HPDE6-E6E7 (cell line): ENCODE results near the gene ZNF322.
A peak's percentile ranks its signal among the peaks of the same experiment; 100 is the strongest.

Experiments used
- DNase-seq: peaks from one replicate; pipeline ENCODE4 v3.0.0; 2011; ENCODE audit warnings: missing footprints; ENCODE audit errors: extremely low spot score

Gene ZNF322

DNA sequence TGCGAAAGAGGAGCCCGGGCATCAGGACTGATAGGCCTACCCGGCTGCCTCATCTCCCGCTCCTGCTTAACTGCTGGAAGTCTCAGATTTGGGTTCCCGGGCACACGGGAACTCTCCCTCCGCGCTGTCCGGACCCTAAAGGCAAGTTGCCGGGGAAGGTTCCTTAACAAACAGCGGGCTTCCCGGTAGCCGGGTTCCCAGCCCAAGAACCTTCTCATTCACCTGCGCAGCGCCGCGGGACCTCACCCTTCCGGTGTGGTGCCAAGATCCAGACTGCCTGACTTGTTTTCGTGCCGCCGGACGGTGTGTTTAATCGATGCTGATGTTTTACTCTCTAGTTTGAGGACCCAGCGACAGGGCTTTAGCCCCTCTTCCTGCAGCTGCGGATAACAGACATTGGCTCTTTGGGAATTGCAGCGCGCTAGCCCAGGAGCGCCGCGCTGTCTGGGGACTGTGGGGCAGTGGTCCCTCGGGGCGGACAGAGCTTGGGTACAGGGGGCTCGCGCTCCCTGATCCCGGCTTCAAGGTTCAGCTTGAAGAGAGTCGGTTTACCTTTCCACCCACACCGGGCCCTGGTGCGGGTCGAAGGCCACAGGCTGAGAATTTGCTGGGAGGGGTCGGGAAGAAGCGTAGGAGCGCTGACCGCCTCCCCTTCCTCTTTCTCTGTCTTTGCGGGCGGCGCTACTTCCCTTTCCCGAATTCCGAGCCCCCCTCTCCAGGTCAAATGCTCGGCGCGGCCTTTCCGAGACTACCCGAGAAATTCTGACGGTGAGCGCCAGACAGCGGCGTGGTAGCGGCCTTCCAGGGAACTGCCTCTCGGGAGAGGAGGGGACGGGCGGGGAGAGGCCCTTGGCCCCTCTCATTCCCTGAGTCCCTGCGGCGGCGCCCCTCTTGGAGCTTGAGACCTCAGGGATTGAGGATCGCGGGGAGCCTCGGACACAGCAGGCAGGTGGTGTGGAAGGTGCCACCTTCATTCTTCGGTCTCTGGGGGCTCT lies 45.6 kb downstream of the ZNF322 start:
- DNase-seq = no peak

- DNase-seq = no peak
These were observed 46.3 kb downstream of the ZNF322 start for GRCh38 chr6:26613201-26613600.

GRCh38 chr6:26611599-26611998 lies 47.9 kb downstream of the ZNF322 start:
- no peak for DNase-seq

GRCh38 chr6:26609463-26609862 lies 50.1 kb downstream of the ZNF322 start:
- DNase-seq = no peak

DNA sequence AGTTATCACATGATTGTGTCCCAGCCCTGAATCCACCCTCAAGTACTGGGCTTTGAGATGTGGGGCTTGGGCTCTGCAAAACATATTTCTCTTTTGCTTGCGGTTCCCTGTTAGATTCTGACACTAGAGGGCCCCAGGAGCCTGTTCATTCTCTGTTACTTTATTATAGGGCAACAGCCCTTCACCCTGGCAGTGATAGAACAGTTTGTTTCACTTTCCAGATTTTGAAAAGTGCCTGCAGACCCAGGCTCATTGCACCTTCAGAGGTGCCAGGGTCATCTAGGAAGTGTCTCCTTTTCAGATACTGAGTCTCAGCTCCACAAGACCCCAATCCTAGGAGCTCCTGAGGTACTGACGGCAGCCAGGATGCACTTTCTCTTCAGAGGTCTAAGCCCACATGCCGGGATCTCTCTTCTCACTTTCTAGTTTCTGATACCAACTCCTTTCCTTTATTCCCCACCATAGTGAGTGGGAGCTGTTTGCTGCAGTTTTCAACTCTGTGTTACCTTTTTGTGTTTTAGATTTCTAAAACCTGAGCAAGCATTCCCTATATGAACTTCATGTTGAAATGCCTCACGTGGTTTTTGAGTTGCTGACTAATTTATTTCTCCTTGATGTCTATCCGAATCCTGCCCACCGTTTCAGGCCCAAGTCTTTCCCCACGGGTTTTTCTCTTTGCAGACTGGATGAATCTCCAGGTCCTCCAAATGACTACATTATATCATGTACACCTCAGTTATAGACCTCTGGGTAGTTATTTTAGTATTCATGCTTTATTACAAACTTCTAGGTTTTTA lies 51.9 kb downstream of the ZNF322 start:
- peak; percentile 58 for DNase-seq

GRCh38 chr6:26604797-26605196 lies 54.7 kb downstream of the ZNF322 start:
- no peak for DNase-seq

DNA sequence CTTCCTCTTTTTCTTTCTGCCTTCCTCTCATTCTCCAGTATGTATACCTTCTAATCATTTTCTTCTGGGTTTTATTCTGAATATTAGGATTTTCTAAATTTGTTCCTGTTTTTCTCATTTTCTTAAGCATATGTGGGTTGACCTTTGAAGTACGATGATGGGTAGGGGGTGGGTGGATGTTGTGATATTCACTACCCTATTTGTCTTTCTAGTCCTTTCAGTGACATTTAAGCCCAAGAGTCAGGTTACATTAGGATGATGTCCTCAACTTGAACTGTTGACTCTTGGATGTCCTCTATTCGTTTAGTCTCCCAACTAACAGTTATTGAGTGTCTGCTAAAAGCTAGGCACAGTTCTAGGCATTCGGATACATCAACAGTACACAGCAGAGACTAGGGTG lies 55.5 kb downstream of the ZNF322 start:
- DNase-seq = no peak

- no peak for DNase-seq
These were observed 57.3 kb downstream of the ZNF322 start for GRCh38 chr6:26602262-26602661.

GRCh38 chr6:26600759-26601158 lies 58.8 kb downstream of the ZNF322 start:
- no peak for DNase-seq

- no peak for DNase-seq
These were observed 60.0 kb downstream of the ZNF322 start for GRCh38 chr6:26599591-26599990.

GRCh38 chr6:26599134-26599533 lies 60.4 kb downstream of the ZNF322 start:
- DNase-seq = no peak

GRCh38 chr6:26598267-26598666 lies 61.3 kb downstream of the ZNF322 start:
- no peak for DNase-seq

DNA sequence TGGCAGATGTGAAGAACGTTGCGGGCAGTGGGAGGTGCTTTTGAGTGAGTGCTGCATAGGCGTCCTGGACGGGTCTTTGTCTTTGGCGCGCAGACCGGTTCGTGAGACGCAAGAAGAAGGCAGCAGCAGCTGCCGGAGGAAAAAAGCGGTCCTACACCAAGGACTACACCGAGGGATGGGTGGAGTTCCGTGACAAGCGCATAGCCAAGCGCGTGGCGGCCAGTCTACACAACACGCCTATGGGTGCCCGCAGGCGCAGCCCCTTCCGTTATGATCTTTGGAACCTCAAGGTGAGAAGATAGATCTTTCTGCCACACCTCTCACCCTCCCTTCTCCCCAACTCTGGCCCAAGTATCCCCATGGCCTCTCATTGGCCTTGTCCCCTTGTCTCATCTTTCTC lies 61.7 kb downstream of the ZNF322 start:
- no peak for DNase-seq

DNA sequence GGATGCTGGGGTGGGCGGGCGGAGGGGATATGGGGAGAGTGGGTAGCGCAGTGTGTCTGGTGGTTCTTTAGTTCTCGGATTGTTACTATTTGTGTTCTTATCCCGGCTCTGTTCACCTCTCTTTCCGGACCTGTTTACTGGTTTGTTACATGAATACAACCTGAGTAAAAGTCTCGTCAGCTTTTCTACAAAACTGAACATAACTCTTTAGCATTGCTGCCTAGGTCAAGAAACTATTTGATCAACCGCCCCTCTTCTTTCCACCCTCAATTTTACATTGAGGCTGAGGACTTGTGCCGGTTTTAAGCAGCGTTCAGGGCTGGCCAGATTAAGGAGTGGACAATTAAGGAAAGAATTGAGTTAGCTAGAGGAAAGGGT lies 62.2 kb downstream of the ZNF322 start:
- DNase-seq = no peak

GRCh38 chr6:26596579-26597388 lies 62.8 kb downstream of the ZNF322 start, which contains the start of gene ABT1:
TSS of gene ABT1 (plus strand) at chr6:26596953. CDS start at chr6:26596983, 30 bp downstream.
- peak; percentile 92 for DNase-seq

- peak; percentile 63 for DNase-seq
These were observed 63.8 kb downstream of the ZNF322 start for GRCh38 chr6:26595669-26596269.

DNA sequence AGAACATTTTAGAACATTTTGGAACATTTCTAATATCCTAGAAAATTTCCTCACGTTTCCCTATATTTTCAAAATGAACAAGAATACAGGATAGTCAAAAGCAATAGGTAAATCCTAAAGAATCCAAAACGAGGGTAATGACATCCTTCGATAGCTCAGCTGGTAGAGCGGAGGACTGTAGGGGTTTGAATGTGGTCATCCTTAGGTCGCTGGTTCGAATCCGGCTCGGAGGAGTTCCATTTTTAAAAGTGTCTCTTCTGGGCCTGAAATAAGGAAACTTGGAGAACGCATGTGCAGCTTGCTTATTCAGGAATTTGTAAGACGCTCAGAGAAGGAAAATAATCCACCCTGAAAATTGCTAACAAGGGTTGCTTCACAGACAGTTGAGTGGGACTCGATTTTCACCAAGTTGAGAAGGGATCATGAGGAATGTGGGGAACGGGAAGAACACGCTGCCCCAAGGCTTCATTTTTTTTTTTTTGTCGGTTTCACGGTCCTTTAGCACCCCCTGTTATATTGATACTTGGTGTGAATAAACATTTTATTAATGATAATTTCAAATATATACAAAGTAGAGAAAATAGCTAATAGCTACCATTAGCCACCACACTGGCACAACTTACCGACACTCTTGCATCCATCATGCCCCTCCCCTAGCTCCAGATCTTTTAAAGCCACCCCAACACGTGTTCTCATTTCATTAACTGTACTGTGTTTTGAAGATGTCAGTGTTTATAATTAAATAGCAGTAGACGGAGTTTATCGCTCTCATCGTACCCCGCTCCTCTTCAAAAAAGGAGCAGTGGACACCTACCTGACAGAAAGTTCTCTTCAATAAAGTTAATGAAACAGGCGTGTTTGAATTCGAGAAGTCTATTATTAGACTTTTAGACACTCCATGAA lies 64.6 kb downstream of the ZNF322 start:
- DNase-seq = peak; percentile 42

DNA sequence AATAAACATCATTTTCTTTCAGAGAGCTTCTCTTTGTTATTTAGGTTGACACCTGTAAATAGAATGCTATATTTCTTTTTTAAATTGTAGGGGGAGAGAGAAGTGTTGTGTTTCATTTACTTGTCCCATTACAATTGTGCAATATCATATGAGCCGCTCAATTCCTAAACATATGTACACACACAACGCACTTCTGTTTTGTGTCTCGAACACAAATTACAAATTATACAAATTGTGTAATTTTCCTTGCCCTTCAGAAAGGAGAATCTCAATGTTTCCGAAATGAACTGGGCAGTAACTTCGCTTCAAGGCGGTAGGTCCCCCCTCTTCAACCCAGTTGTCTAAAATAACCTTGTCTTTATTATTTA lies 65.4 kb downstream of the ZNF322 start:
- no peak for DNase-seq

DNA sequence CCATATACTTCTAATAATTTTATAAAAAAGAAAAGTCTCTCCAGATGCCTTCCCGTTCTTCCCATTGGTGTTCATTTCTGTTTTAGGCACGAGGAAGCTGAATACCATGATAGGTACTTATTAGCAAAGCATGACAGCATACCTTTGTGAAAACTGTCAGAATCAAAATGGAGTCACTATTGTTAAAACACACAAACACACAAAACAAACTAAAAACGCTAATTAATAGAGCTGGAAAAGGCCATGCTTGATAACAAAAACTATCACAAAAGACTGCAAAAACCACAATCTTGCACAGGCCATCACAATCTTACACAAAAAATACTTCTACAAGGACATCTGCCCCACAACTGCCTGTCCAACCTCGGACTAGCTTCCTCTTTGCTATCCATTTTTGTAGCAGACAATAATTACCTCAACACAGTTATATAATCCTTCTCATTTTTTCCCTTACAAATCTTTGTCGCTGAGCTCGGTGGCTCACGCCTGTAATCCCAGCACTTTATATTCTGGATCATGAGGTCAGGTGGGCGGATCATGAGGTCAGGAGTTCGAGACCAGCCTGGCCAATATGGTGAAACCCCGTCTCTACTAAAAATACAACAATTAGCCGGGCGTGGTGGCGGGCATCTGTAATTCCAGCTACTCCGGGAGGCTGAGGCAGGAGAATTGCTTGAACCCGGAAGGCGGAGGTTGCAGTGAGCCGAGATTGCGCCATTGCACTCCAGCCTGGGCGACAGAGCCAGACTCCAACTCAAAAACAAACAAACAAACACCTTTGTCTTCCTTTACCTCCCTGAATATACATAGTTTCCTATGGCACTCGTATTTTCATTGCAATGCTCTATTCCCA lies 66.0 kb downstream of the ZNF322 start:
- no peak for DNase-seq
